NT2/D1 (cell line): Measurements from ENCODE around the gene RICTOR.

Experiments
- DNase-seq: peaks from one replicate; pipeline ENCODE4 v3.0.0-alpha.2; 2011; ENCODE audit warnings: low read depth, low spot score
- H3K27me3 ChIP-seq: 2 replicates; pipeline ENCODE4 v1.6.0; 2011; ENCODE audit warnings: mild to moderate bottlenecking; ENCODE audit not compliant: insufficient read length, insufficient read depth
- H3K36me3 ChIP-seq: 2 replicates; pipeline ENCODE4 v1.6.1; 2011; ENCODE audit warnings: mild to moderate bottlenecking, low read length, mixed read lengths; ENCODE audit not compliant: insufficient read depth, insufficient read length
- H3K4me1 ChIP-seq: 2 replicates; pipeline ENCODE4 v1.5.1; 2011; ENCODE audit not compliant: insufficient read depth, insufficient read length
- H3K4me3 ChIP-seq: 2 replicates; pipeline ENCODE4 v1.5.1; 2011; ENCODE audit warnings: low read depth; ENCODE audit not compliant: insufficient read length
- H3K9ac ChIP-seq: 2 replicates; pipeline ENCODE4 v1.6.0; 2011; ENCODE audit warnings: low read depth; ENCODE audit not compliant: insufficient read length
- H3K9me3 ChIP-seq: 2 replicates; pipeline ENCODE4 v1.5.1; 2011; ENCODE audit warnings: mild to moderate bottlenecking, low read length; ENCODE audit not compliant: insufficient read depth
- SUZ12 ChIP-seq: IDR thresholded peaks from 2 replicates; pipeline ENCODE4 v1.6.1; 2011; ENCODE audit not compliant: insufficient read length, insufficient read depth; ENCODE audit errors: extremely low read depth
- YY1 ChIP-seq: IDR thresholded peaks from 2 replicates; pipeline ENCODE4 v1.6.1; 2011; ENCODE audit not compliant: insufficient read length, insufficient read depth
- ZNF274 ChIP-seq: IDR thresholded peaks from 2 replicates; pipeline ENCODE4 v1.6.1; 2011; ENCODE audit warnings: mild to moderate bottlenecking, low read depth, low read length

Gene RICTOR

DNA sequence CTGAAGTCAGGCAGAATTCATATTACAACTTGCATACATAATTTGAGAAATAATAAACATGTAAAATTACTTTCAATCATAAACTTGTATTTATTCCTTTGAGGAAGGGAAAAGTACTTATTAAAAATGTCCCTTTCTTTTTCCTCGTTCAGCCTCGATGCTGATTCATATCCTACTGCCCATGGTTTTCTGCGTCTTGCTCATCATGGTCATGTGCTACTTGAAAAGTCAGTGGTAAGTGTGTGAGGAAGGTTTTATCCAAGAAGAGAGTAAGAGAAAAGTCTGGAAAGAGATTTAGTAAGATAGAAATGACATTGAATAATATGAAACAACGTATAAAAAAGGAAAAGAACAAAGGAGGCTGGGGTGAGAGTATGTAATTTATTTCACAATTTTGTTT, 142.5 kb downstream of the RICTOR start:
- TF ChIP-seq YY1: no peak
- no peak overlapping the region for H3K9ac ChIP-seq
- peaks cover 7% of the 10 kb centered on the region for H3K36me3 ChIP-seq
- H3K4me3 ChIP-seq: no peak overlapping the region
- H3K27me3 ChIP-seq: no peaks in the 10 kb centered on the region
- H3K9me3 ChIP-seq: no peaks in the 10 kb centered on the region; the same call in 1 of the 2 replicates
- DNase-seq: no peak
- no peaks in the 10 kb centered on the region for H3K4me1 ChIP-seq

DNA sequence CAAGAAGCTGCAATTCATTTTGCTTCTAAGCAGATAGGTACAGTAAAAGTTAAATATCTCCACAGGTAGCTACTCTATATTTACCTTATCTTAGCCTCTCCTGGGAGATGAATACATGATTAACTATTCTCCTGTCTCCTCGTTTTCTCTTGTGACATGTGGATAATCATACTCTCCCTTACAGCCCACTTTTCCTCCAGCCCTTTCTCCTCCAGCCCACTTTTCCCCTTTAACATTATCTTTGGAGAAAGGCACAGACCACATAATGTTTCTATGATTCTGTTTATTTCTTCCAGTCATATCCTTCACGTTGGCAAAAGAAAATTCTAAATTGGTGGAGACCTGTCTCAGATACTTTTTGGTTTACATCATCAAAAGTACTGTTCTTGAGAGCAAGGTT, 144.4 kb downstream of the RICTOR start:
- peaks cover 7% of the 10 kb centered on the region for H3K36me3 ChIP-seq
- no peak for DNase-seq
- no peaks in the 10 kb centered on the region for H3K4me1 ChIP-seq
- H3K9me3 ChIP-seq: no peaks in the 10 kb centered on the region; the same call in 1 of the 2 replicates
- TF ChIP-seq SUZ12 (no peak), ZNF274 (no peak), YY1 (no peak)
- no peak overlapping the region for H3K4me3 ChIP-seq
- no peak overlapping the region for H3K9ac ChIP-seq
- H3K27me3 ChIP-seq: no peaks in the 10 kb centered on the region

DNA sequence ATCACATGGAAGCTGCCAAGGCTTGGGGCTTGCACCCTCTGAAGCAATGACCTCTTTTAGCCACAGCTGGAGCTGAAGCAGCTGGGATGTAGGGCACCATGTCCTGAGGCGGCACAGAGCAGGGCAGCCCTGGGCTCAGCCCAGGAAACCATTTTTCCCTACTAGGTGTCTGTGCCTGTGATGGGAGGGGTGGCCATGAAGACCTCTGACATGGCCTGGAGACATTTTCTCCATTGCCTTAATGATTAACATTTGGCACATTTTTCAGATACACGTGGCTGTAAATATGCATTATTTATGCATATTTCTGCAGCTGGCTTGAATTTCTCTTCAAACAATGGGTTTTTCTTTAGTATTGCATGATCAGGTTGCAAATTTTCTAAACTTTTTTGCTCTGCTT, 146.7 kb downstream of the RICTOR start:
- Histone ChIP-seq H3K9ac (no peak overlapping the region), H3K9me3 (no peaks in the 10 kb centered on the region; the same call in 1 of the 2 replicates), H3K4me3 (no peak overlapping the region), H3K4me1 (no peaks in the 10 kb centered on the region), H3K27me3 (no peaks in the 10 kb centered on the region), H3K36me3 (peaks cover 4% of the 10 kb centered on the region)
- TF ChIP-seq SUZ12 (no peak), ZNF274 (no peak), YY1 (no peak)
- no peak for DNase-seq

- Histone ChIP-seq H3K4me1 (no peaks in the 10 kb centered on the region), H3K4me3 (no peak overlapping the region), H3K27me3 (no peaks in the 10 kb centered on the region), H3K36me3 (no peaks in the 10 kb centered on the region), H3K9ac (no peak overlapping the region), H3K9me3 (no peaks in the 10 kb centered on the region; the same call in 1 of the 2 replicates)
- DNase-seq: no peak
- TF ChIP-seq SUZ12 (no peak), ZNF274 (no peak), YY1 (no peak)
Observed at GRCh38 chr5:38926121-38926520, 148.1 kb downstream of the RICTOR start.

DNA sequence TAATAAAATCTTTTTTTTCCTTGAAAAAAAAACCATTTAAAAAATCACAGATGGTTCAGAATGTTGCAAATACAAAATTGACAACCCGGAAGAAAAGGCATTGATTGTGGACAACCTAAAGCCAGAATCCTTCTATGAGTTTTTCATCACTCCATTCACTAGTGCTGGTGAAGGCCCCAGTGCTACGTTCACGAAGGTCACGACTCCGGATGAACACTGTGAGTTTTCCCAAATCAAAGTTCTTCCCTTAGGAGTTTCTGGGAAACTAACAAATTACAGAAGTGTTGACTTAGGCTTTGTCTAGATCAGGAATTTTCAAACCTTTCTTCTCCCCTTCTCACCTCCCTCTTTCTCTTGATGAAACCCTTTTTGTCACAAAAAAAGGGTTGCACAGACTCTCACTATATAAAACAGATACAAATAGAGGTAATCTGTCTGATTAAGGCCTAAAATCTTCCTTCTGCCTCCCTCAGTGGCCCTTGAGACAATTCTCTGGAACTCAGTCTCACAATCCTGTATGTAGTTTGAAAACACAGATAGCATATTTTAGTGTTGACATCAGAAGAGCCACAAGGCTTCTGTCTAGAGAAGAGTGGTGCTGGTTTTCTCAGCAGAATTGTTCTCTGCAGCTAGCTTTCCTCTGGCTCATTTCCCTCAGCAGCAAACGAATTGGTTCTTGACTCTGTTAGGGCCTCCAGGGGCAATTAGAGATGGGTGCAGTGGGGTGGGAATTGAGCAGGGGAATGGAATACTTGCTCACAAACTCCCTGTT, 148.9 kb downstream of the RICTOR start:
- H3K4me3 ChIP-seq: no peak overlapping the region
- H3K9me3 ChIP-seq: no peaks in the 10 kb centered on the region; the same call in 1 of the 2 replicates
- TF ChIP-seq ZNF274 (no peak), YY1 (no peak), SUZ12 (no peak)
- no peak for DNase-seq
- H3K9ac ChIP-seq: no peak overlapping the region
- no peaks in the 10 kb centered on the region for H3K4me1 ChIP-seq
- no peaks in the 10 kb centered on the region for H3K36me3 ChIP-seq
- H3K27me3 ChIP-seq: no peaks in the 10 kb centered on the region

- TF ChIP-seq YY1 (no peak), SUZ12 (no peak), ZNF274 (no peak)
- Histone ChIP-seq H3K36me3 (no peaks in the 10 kb centered on the region), H3K4me3 (no peak overlapping the region), H3K9me3 (no peaks in the 10 kb centered on the region; the same call in 1 of the 2 replicates), H3K4me1 (no peaks in the 10 kb centered on the region), H3K9ac (no peak overlapping the region), H3K27me3 (no peaks in the 10 kb centered on the region)
- no peak for DNase-seq
Observed at GRCh38 chr5:38923661-38924451, 150.3 kb downstream of the RICTOR start.

DNA sequence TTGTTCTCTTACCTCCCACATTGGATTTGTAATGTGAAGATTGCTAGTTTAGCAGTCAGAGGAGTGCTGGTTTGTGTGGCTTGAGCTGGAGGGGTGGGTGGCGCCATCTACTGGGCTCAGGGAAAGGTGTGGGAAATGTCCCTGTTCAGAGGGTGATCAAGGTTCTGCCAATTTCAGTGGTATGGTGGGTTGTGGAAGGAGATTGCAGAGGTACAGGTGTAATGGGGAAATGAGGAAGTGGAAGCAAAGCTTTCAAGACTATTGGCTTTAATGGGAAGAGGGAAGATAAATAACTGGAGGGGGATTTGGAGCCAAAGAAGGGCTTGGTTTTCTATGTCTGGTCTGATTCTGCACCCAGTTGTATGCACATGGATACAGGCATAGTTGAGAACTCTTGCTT, 152.0 kb downstream of the RICTOR start:
- DNase-seq: peak; percentile 27
- Histone ChIP-seq H3K27me3 (no peaks in the 10 kb centered on the region), H3K9ac (no peak overlapping the region), H3K4me1 (no peaks in the 10 kb centered on the region), H3K36me3 (no peaks in the 10 kb centered on the region), H3K9me3 (no peaks in the 10 kb centered on the region; the same call in 1 of the 2 replicates), H3K4me3 (no peak overlapping the region)
- TF ChIP-seq SUZ12 (no peak), ZNF274 (no peak), YY1 (no peak)
